ENCODE results near the gene MLLT3.

DNA sequence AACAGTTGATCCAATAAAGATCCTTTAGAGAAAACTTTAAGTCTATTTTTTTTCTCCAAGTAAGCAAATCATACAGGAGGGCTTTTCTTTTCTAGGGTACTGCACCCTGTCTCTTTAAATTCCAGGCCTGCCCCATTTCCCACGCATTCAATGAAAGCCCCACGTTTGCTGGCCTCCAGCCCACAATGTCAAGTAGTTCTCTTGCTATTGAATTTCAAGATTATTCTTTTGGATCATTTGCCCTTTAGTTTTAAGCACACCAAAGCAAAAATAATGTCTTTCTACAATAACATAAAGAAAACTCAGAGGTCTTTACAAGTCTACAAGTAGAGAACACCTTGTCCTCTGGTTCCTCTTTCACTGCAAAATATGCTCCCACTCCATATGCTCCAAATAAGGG lies 15.6 kb downstream of the MLLT3 start:
- no peak for TF ChIP-seq TSHZ2 (CRISPR knock-in tag; IDR thresholded peaks at IDR 0.05)
- no peak for TF ChIP-seq ZNF565 (CRISPR knock-in tag; conservative IDR thresholded peaks at IDR 0.05; ENCODE audit: low read depth)
- no peak for TF ChIP-seq TOX (CRISPR knock-in tag; IDR thresholded peaks at IDR 0.05; ENCODE audit: borderline replicate concordance)
- TF ChIP-seq CSRNP3 (CRISPR knock-in tag; IDR thresholded peaks at IDR 0.05): no peak
- TF ChIP-seq, protein P1, sequence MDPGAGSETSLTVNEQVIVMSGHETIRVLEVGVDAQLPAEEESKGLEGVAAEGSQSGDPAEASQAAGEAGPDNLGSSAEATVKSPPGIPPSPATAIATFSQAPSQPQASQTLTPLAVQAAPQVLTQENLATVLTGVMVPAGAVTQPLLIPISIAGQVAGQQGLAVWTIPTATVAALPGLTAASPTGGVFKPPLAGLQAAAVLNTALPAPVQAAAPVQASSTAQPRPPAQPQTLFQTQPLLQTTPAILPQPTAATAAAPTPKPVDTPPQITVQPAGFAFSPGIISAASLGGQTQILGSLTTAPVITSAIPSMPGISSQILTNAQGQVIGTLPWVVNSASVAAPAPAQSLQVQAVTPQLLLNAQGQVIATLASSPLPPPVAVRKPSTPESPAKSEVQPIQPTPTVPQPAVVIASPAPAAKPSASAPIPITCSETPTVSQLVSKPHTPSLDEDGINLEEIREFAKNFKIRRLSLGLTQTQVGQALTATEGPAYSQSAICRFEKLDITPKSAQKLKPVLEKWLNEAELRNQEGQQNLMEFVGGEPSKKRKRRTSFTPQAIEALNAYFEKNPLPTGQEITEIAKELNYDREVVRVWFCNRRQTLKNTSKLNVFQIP (CRISPR knock-in tag; IDR thresholded peaks at IDR 0.05; ENCODE audit: borderline replicate concordance, low read depth): no peak
- TF ChIP-seq BACH2 (CRISPR knock-in tag; IDR thresholded peaks at IDR 0.05; ENCODE audit: borderline replicate concordance): no peak
- no peak for TF ChIP-seq ISL1 (CRISPR knock-in tag; IDR thresholded peaks at IDR 0.05)
- no peak for TF ChIP-seq PATZ1 (CRISPR knock-in tag; IDR thresholded peaks at IDR 0.05; ENCODE audit: borderline replicate concordance)
- no peak for TF ChIP-seq GLIS3 (CRISPR knock-in tag; IDR thresholded peaks at IDR 0.05)

Measured in SK-N-SH treated with all-trans-retinoic acid at 6 μM for 48 hours (cell line).